NB4 (cell line): Measurements from ENCODE around the gene STIM1.

ENCODE experiments used
- MAX ChIP-seq: IDR thresholded peaks from 2 replicates; pipeline ENCODE4 v1.6.1; 2011; ENCODE audit warnings: low read depth, low read length
- POLR2A ChIP-seq: IDR thresholded peaks from 2 replicates; pipeline ENCODE4 v1.6.1; 2011; ENCODE audit warnings: mild to moderate bottlenecking; ENCODE audit not compliant: insufficient read length; ENCODE audit errors: extremely low read depth
- TF ChIP-seq, protein P1 (sequence below): IDR thresholded peaks from one replicate; pipeline ENCODE4 v1.5.1; 2012; ENCODE audit warnings: low read depth, low read length

DNA sequence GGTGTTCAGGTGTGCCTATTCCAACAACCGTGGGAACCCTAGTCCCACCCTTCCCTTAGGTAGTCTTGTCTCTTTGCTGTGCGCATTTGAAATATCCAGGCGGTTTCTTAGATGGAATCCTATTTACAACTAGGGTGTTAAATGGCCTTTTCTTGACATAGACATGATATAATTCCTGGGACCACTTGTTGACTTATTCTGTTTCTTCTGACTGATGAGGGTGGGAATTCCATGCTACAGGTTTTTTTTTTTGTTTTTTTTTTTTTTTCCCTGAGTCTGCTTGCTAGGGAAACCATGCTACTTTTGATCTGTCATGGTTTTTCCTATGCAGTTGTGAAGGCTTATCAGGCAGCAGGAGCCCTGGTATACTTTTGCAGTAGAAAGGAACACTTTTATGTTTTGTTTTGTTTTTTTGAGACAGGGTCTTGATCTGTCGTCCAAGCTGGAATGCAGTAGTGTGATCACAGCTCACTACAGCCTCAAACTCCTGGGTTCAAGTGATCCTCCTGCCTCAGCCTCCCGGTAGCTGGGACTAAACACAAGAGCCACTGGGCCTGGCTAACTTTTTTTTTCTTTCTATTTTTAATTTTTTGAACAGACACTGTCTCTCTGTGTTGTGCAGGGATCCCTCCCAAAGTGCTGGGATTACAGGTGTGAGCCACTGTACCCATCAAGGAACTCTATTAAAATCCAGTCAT is 1.5 kb downstream of the STIM1 start:
- TF ChIP-seq, protein P1, sequence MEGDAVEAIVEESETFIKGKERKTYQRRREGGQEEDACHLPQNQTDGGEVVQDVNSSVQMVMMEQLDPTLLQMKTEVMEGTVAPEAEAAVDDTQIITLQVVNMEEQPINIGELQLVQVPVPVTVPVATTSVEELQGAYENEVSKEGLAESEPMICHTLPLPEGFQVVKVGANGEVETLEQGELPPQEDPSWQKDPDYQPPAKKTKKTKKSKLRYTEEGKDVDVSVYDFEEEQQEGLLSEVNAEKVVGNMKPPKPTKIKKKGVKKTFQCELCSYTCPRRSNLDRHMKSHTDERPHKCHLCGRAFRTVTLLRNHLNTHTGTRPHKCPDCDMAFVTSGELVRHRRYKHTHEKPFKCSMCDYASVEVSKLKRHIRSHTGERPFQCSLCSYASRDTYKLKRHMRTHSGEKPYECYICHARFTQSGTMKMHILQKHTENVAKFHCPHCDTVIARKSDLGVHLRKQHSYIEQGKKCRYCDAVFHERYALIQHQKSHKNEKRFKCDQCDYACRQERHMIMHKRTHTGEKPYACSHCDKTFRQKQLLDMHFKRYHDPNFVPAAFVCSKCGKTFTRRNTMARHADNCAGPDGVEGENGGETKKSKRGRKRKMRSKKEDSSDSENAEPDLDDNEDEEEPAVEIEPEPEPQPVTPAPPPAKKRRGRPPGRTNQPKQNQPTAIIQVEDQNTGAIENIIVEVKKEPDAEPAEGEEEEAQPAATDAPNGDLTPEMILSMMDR = peak; percentile 1
- TF ChIP-seq POLR2A = no peak
- no peak for TF ChIP-seq MAX
